ENCODE results near the gene TFEB.

TFEB gene

GRCh38 chr6:41763470-41763869 is 28.1 kb upstream of the TFEB start:
- DNase-seq (ENCODE audit: low read depth), result no peak
- H3K4me3 ChIP-seq (ENCODE audit: control insufficient read depth, low read depth, low read length), result no peak overlapping the region
- no peak for TF ChIP-seq CTCF (IDR thresholded peaks at IDR 0.05; ENCODE audit: control insufficient read depth, insufficient read depth, low read depth, low read length, missing control alignments)

- no peak overlapping the region for H3K4me3 ChIP-seq (ENCODE audit: control insufficient read depth, low read depth, low read length)
- no peak for DNase-seq (ENCODE audit: low read depth)
- TF ChIP-seq CTCF (IDR thresholded peaks at IDR 0.05; ENCODE audit: control insufficient read depth, insufficient read depth, low read depth, low read length, missing control alignments), result no peak
Observed at GRCh38 chr6:41759905-41760579, 24.6 kb upstream of the TFEB start.

GRCh38 chr6:41759106-41759904 is 23.9 kb upstream of the TFEB start:
- no peak overlapping the region for H3K4me3 ChIP-seq (ENCODE audit: control insufficient read depth, low read depth, low read length)
- no peak for DNase-seq (ENCODE audit: low read depth)
- no peak for TF ChIP-seq CTCF (IDR thresholded peaks at IDR 0.05; ENCODE audit: control insufficient read depth, insufficient read depth, low read depth, low read length, missing control alignments)

- no peak for DNase-seq (ENCODE audit: low read depth)
- no peak for TF ChIP-seq CTCF (IDR thresholded peaks at IDR 0.05; ENCODE audit: control insufficient read depth, insufficient read depth, low read depth, low read length, missing control alignments)
- H3K4me3 ChIP-seq (ENCODE audit: control insufficient read depth, low read depth, low read length), result no peak overlapping the region
Observed at GRCh38 chr6:41758641-41759035, 23.2 kb upstream of the TFEB start.

- no peak overlapping the region for H3K4me3 ChIP-seq (ENCODE audit: control insufficient read depth, low read depth, low read length)
- DNase-seq (ENCODE audit: low read depth), result no peak
- TF ChIP-seq CTCF (IDR thresholded peaks at IDR 0.05; ENCODE audit: control insufficient read depth, insufficient read depth, low read depth, low read length, missing control alignments), result no peak
Observed at GRCh38 chr6:41757931-41758640, 22.7 kb upstream of the TFEB start.

GRCh38 chr6:41757271-41757670 is 21.9 kb upstream of the TFEB start:
- TF ChIP-seq CTCF (IDR thresholded peaks at IDR 0.05; ENCODE audit: control insufficient read depth, insufficient read depth, low read depth, low read length, missing control alignments), result no peak
- H3K4me3 ChIP-seq (ENCODE audit: control insufficient read depth, low read depth, low read length), result no peak overlapping the region
- no peak for DNase-seq (ENCODE audit: low read depth)

All from AG09309 (cell line).